Naive thymus-derived CD8-positive, alpha-beta T cell (primary cell): Measurements from ENCODE around the gene OIT3. TPM values are rescaled to one million over a fixed set of nuclear protein-coding genes. Genes with fewer than 3 reads are reported as not detected.
A peak's percentile ranks its signal among the peaks of the same experiment; 100 is the strongest.
"Not testable (repeated sequence)": the region's sequence is repeated elsewhere in the genome, so short reads cannot be mapped to it uniquely, and the experiment has no call there.

Experiments
- ATAC-seq, 2 donors: fragments of 150-1000 bp; cut with Tn5 transposase in 1 of 2; sonication (Bioruptor Pico), chemical (Tn5 transposase) in 1 of 2; 1 replicate in 1 of 2; 2 replicates in 1 of 2; pipeline ENCODE4 v1.10.0; 2021; ENCODE audit warnings: mild to moderate bottlenecking in 2 of 2, moderate library complexity in 2 of 2
- POLR2A ChIA-PET: fragments of 350-600 bp; sonication (Branson Sonifier 250); formaldehyde crosslinking; loops from one replicate; lab custom pipeline; 2021; ENCODE audit warnings: antibody characterized with exemption; lab: Charles Lee
- DNase-seq, 10 donors: peaks; one replicate each; pipeline versions ENCODE4 v3.0.0 to v3.0.0-alpha.2; 2020 to 2022
- H3K27ac Mint-ChIP-seq, 10 donors: one replicate each; pipeline ENCODE4 v1.8.0; 2020 to 2022; ENCODE audit warnings: mild to moderate bottlenecking in 10 of 10, mixed read lengths in 10 of 10, moderate library complexity in 4 of 10, inconsistent platforms in 1 of 10
- H3K27me3 Mint-ChIP-seq, 5 donors: one replicate each; pipeline ENCODE4 v1.8.0; 2021 to 2022; ENCODE audit warnings: mixed read lengths in 5 of 5
- H3K36me3 Mint-ChIP-seq, 3 donors: one replicate each; pipeline ENCODE4 v1.8.0; 2020 to 2022; ENCODE audit warnings: mixed read lengths in 3 of 3, mild to moderate bottlenecking in 2 of 3, inconsistent platforms in 1 of 3
- H3K4me1 Mint-ChIP-seq, 4 donors: one replicate each; pipeline ENCODE4 v1.8.0; 2021 to 2022; ENCODE audit warnings: mixed read lengths in 4 of 4
- H3K4me3 Mint-ChIP-seq, 10 donors: one replicate each; pipeline ENCODE4 v1.8.0; 2020 to 2022; ENCODE audit warnings: mild to moderate bottlenecking in 10 of 10, mixed read lengths in 10 of 10, moderate library complexity in 6 of 10, inconsistent platforms in 1 of 10
- H3K9me3 Mint-ChIP-seq, 9 donors: one replicate each; pipeline ENCODE4 v1.8.0; 2020 to 2022; ENCODE audit warnings: mixed read lengths in 9 of 9, mild to moderate bottlenecking in 3 of 9, inconsistent platforms in 1 of 9, moderate library complexity in 1 of 9
- polyA plus RNA-seq, 3 donors: library from polyadenylated mRNA; unstranded; fragments of 300-500 nt; fragmentation: Illumina TruSeq; gene quantifications; one replicate each; pipeline ENCODE4 v1.2.3, GENCODE V29; 2021
- total RNA-seq, 8 experiments: library from RNA in 2 of 8; stranded (reverse) in 2 of 8; gene quantifications; one replicate each; pipeline ENCODE4 v1.2.3 and lab custom pipeline; 2021 to 2026

OIT3 gene
- total and polyA plus RNA-seq, 5 experiments from 2014 or later = not detected

DNA sequence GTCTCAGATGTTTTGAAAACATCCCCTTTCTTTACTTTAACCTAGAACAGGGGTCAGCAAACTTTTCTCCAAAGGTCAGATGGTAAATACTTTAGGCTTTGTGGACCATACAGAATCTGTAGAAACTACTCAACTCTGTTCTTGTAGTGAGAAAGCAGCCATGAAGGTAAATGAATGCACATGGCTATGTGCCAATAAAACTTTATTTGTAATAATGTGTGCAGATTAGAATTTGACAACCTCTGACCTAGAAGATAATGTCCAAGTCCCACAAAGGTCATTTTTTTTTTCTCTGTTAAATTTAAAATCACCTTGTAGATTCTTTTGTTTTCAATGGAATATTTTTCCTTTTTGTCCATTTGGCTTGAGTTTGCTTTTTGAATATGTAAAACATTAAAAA is 17.2 kb downstream of the OIT3 start:
- DNase-seq (no peak), ATAC-seq (no peak)
- H3K27ac Mint-ChIP-seq = no peak overlapping the region
- H3K4me3 Mint-ChIP-seq = no peak overlapping the region
- H3K9me3 Mint-ChIP-seq = no peaks in the 10 kb centered on the region
- H3K36me3 Mint-ChIP-seq = no peaks in the 10 kb centered on the region
- H3K4me1 Mint-ChIP-seq = no peaks in the 10 kb centered on the region
- POLR2A ChIA-PET = no interaction called here
- H3K27me3 Mint-ChIP-seq = peaks cover 0 to 10% (median 0%) of the 10 kb centered on the region in 5 donors

DNA sequence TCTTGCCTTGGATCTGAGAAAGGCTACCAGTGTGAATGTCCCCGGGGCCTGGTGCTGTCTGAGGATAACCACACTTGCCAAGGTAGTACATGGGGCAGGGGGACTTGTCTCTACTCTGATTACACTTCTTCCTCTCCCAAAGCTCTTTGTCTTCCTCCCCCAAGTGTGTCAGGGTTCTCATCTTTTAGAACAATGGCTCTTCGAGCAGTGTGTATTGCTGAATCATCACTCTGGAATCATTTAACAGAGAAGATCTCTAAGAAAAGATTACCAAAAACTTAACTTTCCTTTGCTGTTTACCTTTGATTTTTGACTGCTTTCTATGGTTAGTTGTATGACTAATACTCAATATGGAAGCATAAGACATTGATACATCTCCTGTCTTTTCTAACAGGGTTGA is 18.2 kb downstream of the OIT3 start:
- Mint-ChIP-seq H3K4me3 (no peak overlapping the region), H3K27ac (no peak overlapping the region), H3K4me1 (no peaks in the 10 kb centered on the region), H3K9me3 (no peaks in the 10 kb centered on the region), H3K36me3 (no peaks in the 10 kb centered on the region), H3K27me3 (peaks cover 0 to 10% (median 0%) of the 10 kb centered on the region in 5 donors)
- ATAC-seq (no peak), DNase-seq (no peak)
- POLR2A ChIA-PET = no interaction called here

DNA sequence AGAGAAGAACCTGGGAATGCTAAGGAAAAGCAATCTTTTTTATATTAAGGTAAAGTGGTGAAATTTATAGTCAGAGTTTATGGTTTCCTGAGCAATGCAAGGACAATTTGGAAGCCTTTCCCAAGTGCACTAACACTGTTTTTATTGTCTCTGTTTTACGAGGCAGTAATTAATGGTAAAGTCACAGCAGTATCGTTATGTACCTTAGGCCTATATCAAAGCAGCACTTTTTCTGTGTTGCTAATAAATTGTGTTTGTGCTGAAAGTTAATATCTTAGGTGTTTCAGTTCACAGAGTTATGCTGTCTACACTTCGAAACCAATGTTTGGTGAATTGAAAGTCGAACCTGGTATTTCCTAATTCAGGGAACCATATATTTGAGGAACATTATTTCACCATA is 19.2 kb downstream of the OIT3 start:
- DNase-seq (no peak), ATAC-seq (no peak)
- POLR2A ChIA-PET = no interaction called here
- H3K27me3 Mint-ChIP-seq = peaks cover 0 to 10% (median 0%) of the 10 kb centered on the region in 5 donors
- no peaks in the 10 kb centered on the region for H3K36me3 Mint-ChIP-seq
- no peaks in the 10 kb centered on the region for H3K4me1 Mint-ChIP-seq
- no peak overlapping the region for H3K27ac Mint-ChIP-seq
- H3K4me3 Mint-ChIP-seq = no peak overlapping the region
- H3K9me3 Mint-ChIP-seq = no peaks in the 10 kb centered on the region

DNA sequence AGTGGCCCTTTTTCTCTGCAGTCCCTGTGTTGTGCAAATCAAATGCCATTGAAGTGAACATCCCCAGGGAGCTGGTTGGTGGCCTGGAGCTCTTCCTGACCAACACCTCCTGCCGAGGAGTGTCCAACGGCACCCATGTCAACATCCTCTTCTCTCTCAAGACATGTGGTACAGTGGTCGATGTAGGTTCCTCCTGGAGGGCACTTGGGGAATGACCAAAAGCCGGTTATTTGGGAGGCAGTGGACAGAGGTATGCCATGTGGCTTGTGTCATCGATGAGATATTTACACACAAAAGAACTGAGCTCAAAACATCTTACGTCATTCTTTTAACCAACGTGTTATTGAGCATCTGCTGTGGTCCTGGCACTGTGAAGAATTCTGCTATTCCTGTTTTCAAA is 19.7 kb downstream of the OIT3 start:
- H3K9me3 Mint-ChIP-seq = no peaks in the 10 kb centered on the region
- no peaks in the 10 kb centered on the region for H3K36me3 Mint-ChIP-seq
- peaks cover 0 to 10% (median 0%) of the 10 kb centered on the region in 5 donors for H3K27me3 Mint-ChIP-seq
- H3K27ac Mint-ChIP-seq = no peak overlapping the region
- no peak overlapping the region for H3K4me3 Mint-ChIP-seq
- no peak for ATAC-seq
- POLR2A ChIA-PET = no interaction called here
- H3K4me1 Mint-ChIP-seq = no peaks in the 10 kb centered on the region
- no peak for DNase-seq

GRCh38 chr10:72917201-72917600 is 23.7 kb downstream of the OIT3 start:
- H3K27ac Mint-ChIP-seq, POLR2A ChIA-PET, ATAC-seq, H3K4me3 Mint-ChIP-seq, DNase-seq, H3K4me1 Mint-ChIP-seq: not testable (repeated sequence)
- peaks cover 0 to 28% (median 15%) of the 10 kb centered on the region in 9 donors for H3K9me3 Mint-ChIP-seq
- peaks cover 4 to 15% (median 7%) of the 10 kb centered on the region in 3 donors for H3K36me3 Mint-ChIP-seq
- H3K27me3 Mint-ChIP-seq = peaks cover 5 to 18% (median 11%) of the 10 kb centered on the region in 5 donors

GRCh38 chr10:72917803-72918332 is 24.3 kb downstream of the OIT3 start:
- H3K27ac Mint-ChIP-seq, DNase-seq, ATAC-seq, POLR2A ChIA-PET, H3K4me1 Mint-ChIP-seq, H3K4me3 Mint-ChIP-seq: not testable (repeated sequence)
- peaks cover 7 to 19% (median 10%) of the 10 kb centered on the region in 3 donors for H3K36me3 Mint-ChIP-seq
- H3K27me3 Mint-ChIP-seq = peaks cover 8 to 21% (median 11%) of the 10 kb centered on the region in 5 donors
- H3K9me3 Mint-ChIP-seq = peaks cover 0 to 32% (median 19%) of the 10 kb centered on the region in 9 donors

DNA sequence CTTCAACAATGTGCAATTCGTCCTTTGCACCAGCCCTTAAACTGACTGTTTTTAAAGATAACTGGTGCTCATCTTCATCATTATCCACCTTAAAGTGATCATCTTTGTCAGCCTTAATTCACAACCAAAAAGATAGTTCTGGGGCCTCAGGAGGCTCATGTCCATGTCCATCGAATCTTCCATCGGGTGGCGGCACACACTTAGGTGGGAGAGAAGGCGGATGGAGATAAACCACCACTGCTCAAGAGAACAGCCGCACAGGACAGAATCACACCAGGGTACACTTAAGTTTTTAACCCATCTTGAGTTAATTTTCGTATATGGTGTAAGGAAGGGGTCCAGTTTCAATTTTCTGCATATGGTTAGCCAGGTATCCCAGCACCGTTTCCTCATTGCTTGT is 24.8 kb downstream of the OIT3 start:
- no peak overlapping the region for H3K4me3 Mint-ChIP-seq
- POLR2A ChIA-PET = no interaction called here
- H3K36me3 Mint-ChIP-seq = peaks cover 7 to 19% (median 10%) of the 10 kb centered on the region in 3 donors
- no peak overlapping the region for H3K27ac Mint-ChIP-seq
- peaks cover 0 to 32% (median 19%) of the 10 kb centered on the region in 9 donors for H3K9me3 Mint-ChIP-seq
- DNase-seq (no peak), ATAC-seq (no peak)
- H3K4me1 Mint-ChIP-seq = no peaks in the 10 kb centered on the region
- peaks cover 8 to 21% (median 11%) of the 10 kb centered on the region in 5 donors for H3K27me3 Mint-ChIP-seq

GRCh38 chr10:72921147-72921683 is 27.7 kb downstream of the OIT3 start:
- H3K4me3 Mint-ChIP-seq, POLR2A ChIA-PET, H3K4me1 Mint-ChIP-seq, DNase-seq, ATAC-seq, H3K27ac Mint-ChIP-seq: not testable (repeated sequence)
- H3K36me3 Mint-ChIP-seq = peaks cover 7 to 23% (median 15%) of the 10 kb centered on the region in 3 donors
- peaks cover 0 to 32% (median 19%) of the 10 kb centered on the region in 9 donors for H3K9me3 Mint-ChIP-seq
- peaks cover 11 to 26% (median 14%) of the 10 kb centered on the region in 5 donors for H3K27me3 Mint-ChIP-seq

DNA sequence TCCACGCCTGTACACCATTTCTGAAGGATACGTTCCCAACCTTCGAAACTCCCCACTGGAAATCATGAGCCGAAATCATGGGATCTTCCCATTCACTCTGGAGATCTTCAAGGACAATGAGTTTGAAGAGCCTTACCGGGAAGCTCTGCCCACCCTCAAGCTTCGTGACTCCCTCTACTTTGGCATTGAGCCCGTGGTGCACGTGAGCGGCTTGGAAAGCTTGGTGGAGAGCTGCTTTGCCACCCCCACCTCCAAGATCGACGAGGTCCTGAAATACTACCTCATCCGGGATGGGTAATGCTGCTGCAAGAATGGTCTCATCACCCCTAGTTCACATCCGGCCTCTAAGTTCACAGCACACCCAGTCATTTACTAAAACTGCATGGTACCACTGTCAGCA is 30.8 kb downstream of the OIT3 start:
- Mint-ChIP-seq H3K36me3 (peaks cover 7 to 23% (median 15%) of the 10 kb centered on the region in 3 donors), H3K4me1 (no peaks in the 10 kb centered on the region), H3K27ac (no peak overlapping the region), H3K4me3 (no peak overlapping the region), H3K9me3 (peaks cover 0 to 32% (median 19%) of the 10 kb centered on the region in 9 donors), H3K27me3 (peaks cover 11 to 24% (median 16%) of the 10 kb centered on the region in 5 donors)
- ATAC-seq (no peak), DNase-seq (no peak)
- POLR2A ChIA-PET = no interaction called here

DNA sequence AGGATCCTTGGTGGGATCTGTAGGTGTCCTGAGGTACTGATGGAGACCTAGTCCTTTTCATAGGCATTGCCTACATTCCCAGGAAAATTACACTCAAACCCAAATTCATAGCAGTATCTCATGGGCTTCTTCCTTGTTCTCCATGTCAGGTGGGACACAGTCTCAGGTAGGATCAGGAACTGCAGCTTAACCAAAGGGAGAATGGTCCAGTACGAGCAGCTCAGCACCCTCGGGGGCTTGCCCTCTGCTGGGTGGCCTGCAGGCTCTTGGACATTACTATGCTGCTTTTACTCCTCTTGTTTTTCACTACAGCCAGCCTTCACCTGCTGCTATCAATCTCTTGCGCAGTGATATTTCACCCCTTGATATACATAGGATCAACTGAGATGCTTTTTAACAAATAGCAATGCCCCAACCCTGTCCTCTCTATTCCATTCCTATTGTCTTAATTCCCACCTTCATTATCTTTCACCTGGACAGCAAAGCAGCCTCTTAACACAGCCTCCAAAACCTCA is 32.5 kb downstream of the OIT3 start:
- no peak overlapping the region for H3K4me3 Mint-ChIP-seq
- H3K27ac Mint-ChIP-seq = no peak overlapping the region
- no peak for DNase-seq
- ATAC-seq = no peak
- H3K4me1 Mint-ChIP-seq = no peaks in the 10 kb centered on the region
- H3K36me3 Mint-ChIP-seq = peaks cover 7 to 15% (median 12%) of the 10 kb centered on the region in 3 donors
- POLR2A ChIA-PET = no interaction called here
- H3K9me3 Mint-ChIP-seq = peaks cover 0 to 16% (median 7%) of the 10 kb centered on the region in 9 donors
- peaks cover 3 to 14% (median 11%) of the 10 kb centered on the region in 5 donors for H3K27me3 Mint-ChIP-seq

DNA sequence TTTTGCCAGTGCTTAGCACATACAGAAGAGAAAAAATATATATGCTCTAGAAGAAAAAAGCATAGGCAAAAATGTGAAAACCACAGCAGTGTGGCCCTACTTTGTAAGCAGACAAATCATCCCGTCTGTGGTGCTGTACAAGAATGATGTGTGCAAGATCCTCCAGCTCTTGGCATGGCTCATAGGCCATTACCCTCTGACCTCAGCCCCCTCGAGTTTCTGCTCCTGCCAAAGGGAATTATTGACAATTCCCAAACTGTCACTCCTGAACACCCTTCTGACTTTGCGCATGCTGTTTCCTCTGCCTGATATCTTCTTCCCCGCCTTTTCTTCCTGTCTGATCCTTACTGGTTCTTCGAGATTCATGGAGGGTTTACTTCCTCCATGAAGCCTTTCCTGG is 33.9 kb downstream of the OIT3 start:
- POLR2A ChIA-PET = no interaction called here
- Mint-ChIP-seq H3K4me3 (no peak overlapping the region), H3K27ac (no peak overlapping the region), H3K4me1 (no peaks in the 10 kb centered on the region), H3K9me3 (peaks cover 0 to 2% (median under 1%) of the 10 kb centered on the region in 9 donors), H3K27me3 (peaks cover 0 to 6% (median 5%) of the 10 kb centered on the region in 5 donors), H3K36me3 (peaks cover under 1 to 6% (median 5%) of the 10 kb centered on the region in 3 donors)
- no peak for DNase-seq
- no peak for ATAC-seq

GRCh38 chr10:72928798-72929197 is 35.3 kb downstream of the OIT3 start:
- H3K9me3 Mint-ChIP-seq = no peaks in the 10 kb centered on the region
- POLR2A ChIA-PET = no interaction called here
- DNase-seq (no peak), ATAC-seq (no peak)
- peaks cover 0 to 6% (median 4%) of the 10 kb centered on the region in 5 donors for H3K27me3 Mint-ChIP-seq
- peak overlapping the region in 1 of 10 donors; percentile 43 for H3K27ac Mint-ChIP-seq
- H3K4me1 Mint-ChIP-seq = no peaks in the 10 kb centered on the region
- H3K4me3 Mint-ChIP-seq = no peak overlapping the region
- H3K36me3 Mint-ChIP-seq = peaks cover 0 to 5% (median 4%) of the 10 kb centered on the region in 3 donors

DNA sequence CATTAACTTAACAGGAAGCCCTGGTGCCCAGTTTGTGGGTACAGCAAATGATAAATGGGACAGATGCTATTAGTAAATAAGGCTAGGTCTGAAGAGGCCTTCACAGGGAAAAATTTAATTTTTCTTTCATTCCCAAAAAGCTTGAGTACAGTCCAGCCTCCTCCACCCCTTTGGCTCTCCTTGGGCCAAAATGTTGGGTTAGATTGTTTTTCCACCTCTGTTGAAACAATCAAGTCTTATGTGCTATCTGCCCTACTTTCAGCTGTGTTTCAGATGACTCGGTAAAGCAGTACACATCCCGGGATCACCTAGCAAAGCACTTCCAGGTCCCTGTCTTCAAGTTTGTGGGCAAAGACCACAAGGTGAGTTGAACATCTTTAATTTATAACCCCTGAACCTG is 36.7 kb downstream of the OIT3 start:
- DNase-seq = no peak
- no peak for ATAC-seq
- no peaks in the 10 kb centered on the region for H3K36me3 Mint-ChIP-seq
- no peak overlapping the region for H3K27ac Mint-ChIP-seq
- no peak overlapping the region for H3K4me3 Mint-ChIP-seq
- POLR2A ChIA-PET = no interaction called here
- peaks cover 0 to 1% (median under 1%) of the 10 kb centered on the region in 5 donors for H3K27me3 Mint-ChIP-seq
- H3K9me3 Mint-ChIP-seq = no peaks in the 10 kb centered on the region
- H3K4me1 Mint-ChIP-seq = no peaks in the 10 kb centered on the region
